Lower leg skin (tissue), 4 donors: ENCODE results near the gene TRIM28. TPM values are rescaled to one million over a fixed set of nuclear protein-coding genes. Genes with fewer than 3 reads are reported as not detected.
"Not testable (repeated sequence)": the region's sequence is repeated elsewhere in the genome, so short reads cannot be mapped to it uniquely, and the experiment has no call there.

ENCODE experiments used
- DNase-seq, 2 donors: peaks; one replicate each; pipeline ENCODE4 v3.0.0-alpha.2; 2019; ENCODE audit warnings: low spot score in 2 of 2
- H3K4me3 ChIP-seq: fragments of 200-600 bp; sonication (generic); 2 replicates; pipeline ENCODE4 v1.5.1; 2017; ENCODE audit warnings: mild to moderate bottlenecking, low read depth; ENCODE audit not compliant: poor library complexity, severe bottlenecking
- CTCF ChIP-seq, 3 donors: fragments of 450-650 bp; IDR thresholded peaks; one replicate each; pipeline ENCODE4 v1.5.1; 2016; ENCODE audit warnings: antibody characterized with exemption in 3 of 3, mild to moderate bottlenecking in 3 of 3, moderate library complexity in 2 of 3
- POLR2A ChIP-seq, 2 donors: fragments of 450-650 bp; IDR thresholded peaks; one replicate each; pipeline ENCODE4 v1.6.1; 2016 to 2017; ENCODE audit warnings: antibody characterized with exemption in 2 of 2, mild to moderate bottlenecking in 1 of 2, moderate library complexity in 1 of 2
- WGBS, 2 donors: methylation state at CpG; one replicate each; pipeline ENCODE4 v1.1.5; 2018; 5-methylcytosine and 5-hydroxymethylcytosine counted together
- intact Hi-C: fragments of 100-400 bp; cut with DNase I; formaldehyde crosslinking; loops from one replicate; pipeline ENCODE4 v1.15.0; 2023; ENCODE audit warnings: low total_unique reads
- total RNA-seq, 4 donors: library from RNA; depleted of rRNA; stranded (reverse); fragments of >200 nt; gene quantifications; one replicate each; pipeline ENCODE4 v1.1.0, GENCODE V29; 2016

TRIM28 gene
- total RNA-seq, 4 donors from 2014 or later: 225 to 412 (median 265) TPM

- peak; percentile 84 to 97 for DNase-seq
- intact Hi-C loops: no loop called here
These were observed 31.5 kb downstream of the TRIM28 start for GRCh38 chr19:58575183-58576041.

GRCh38 chr19:58577581-58577980, 33.7 kb downstream of the TRIM28 start:
- intact Hi-C loops, DNase-seq, H3K4me3 ChIP-seq: not testable (repeated sequence)
- 92 to 97% methylated on average over 2 of the region's 2 CpGs for WGBS, 2 donors

More at GRCh38 chr19:58575183-58576041, 31.5 kb downstream of the TRIM28 start:
- TF ChIP-seq CTCF (IDR thresholded peaks at IDR 0.05) (no peak), POLR2A (IDR thresholded peaks at IDR 0.05) (no peak)
- WGBS, 2 donors: 0% methylated on average over 50 to 52 of the region's 66 CpGs
- peak overlapping the region; percentile 54 for H3K4me3 ChIP-seq

DNA sequence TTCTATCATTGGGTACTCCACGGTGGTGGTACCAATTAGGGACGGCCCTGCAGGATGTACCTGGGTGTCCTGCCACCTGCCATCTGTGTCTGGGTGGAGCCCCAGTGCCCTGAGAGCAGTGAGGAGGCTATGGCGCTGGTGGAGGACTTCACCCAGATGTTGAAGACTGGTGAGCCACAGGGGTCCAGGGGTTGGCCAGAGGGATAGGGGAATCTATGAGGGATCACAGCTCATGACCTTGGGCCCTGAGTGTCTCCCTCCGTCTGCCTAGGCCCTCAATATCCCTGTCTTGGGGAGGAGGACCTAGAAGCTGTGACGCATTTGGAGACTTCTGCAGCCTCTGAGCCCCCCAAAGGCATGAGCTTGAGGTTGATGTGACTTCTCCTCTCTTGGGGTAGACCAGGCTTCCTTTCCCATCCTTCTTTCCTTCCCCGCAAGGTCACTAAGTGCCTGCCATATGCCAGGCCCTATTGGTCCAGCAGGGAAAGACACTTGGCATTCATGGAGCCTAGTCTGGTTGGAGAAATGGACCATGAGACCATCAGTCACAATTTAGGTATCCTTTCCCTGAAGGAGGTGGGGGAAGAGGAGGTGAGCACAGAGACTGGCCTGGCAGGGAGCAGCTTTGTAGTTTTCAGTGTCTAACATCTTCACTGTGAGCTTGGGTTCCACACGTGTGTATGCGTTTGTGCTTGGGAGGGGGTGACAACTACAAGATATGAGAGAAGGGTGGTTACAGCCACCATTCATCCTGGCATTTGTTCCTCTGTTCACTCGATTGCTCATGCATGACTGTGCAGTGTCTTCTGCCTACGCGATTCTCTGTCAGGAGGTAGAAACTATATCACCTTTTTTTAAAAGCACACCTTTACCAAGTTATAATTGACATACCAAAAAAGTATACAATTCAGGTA, 34.4 kb downstream of the TRIM28 start:
- intact Hi-C loops: no loop called here
- DNase-seq: peak in 1 of 2 donors; percentile 72
- TF ChIP-seq CTCF (IDR thresholded peaks at IDR 0.05): no peak
- no peak for TF ChIP-seq POLR2A (IDR thresholded peaks at IDR 0.05)
- WGBS, 2 donors: 88 to 89% methylated on average over 11 of the region's 11 CpGs
- H3K4me3 ChIP-seq: no peak overlapping the region

GRCh38 chr19:58579473-58580142, 35.7 kb downstream of the TRIM28 start:
- no peak overlapping the region for H3K4me3 ChIP-seq
- WGBS, 2 donors: 89 to 92% methylated on average over 8 of the region's 8 CpGs
- no peak for DNase-seq
- TF ChIP-seq CTCF (IDR thresholded peaks at IDR 0.05) (no peak), POLR2A (IDR thresholded peaks at IDR 0.05) (no peak)
- intact Hi-C loops: no loop called here

- TF ChIP-seq POLR2A (IDR thresholded peaks at IDR 0.05): no peak
- TF ChIP-seq CTCF (IDR thresholded peaks at IDR 0.05): peak in 1 of 3 donors; percentile 66
- H3K4me3 ChIP-seq: no peak overlapping the region
- 78 to 80% methylated on average over 55 to 57 of the region's 62 CpGs for WGBS, 2 donors
- DNase-seq: peak; percentile 78 to 96
- intact Hi-C loops: no loop called here
These were observed 37.6 kb downstream of the TRIM28 start for GRCh38 chr19:58581227-58582141.
